ENCODE results near the gene WWTR1.

WWTR1 gene

GRCh38 chr3:149625795-149626194, 32.0 kb downstream of the WWTR1 start:
- in situ Hi-C loops (cut with MboI; ENCODE audit: low sequenced_read_pairs): no loop called here

- in situ Hi-C loops (cut with MboI; ENCODE audit: low sequenced_read_pairs): no loop called here
Observed at GRCh38 chr3:149623824-149624223, 34.0 kb downstream of the WWTR1 start.

GRCh38 chr3:149621218-149622005, 36.4 kb downstream of the WWTR1 start:
- in situ Hi-C loops (cut with MboI; ENCODE audit: low sequenced_read_pairs): no loop called here

GRCh38 chr3:149620291-149621020, 37.4 kb downstream of the WWTR1 start:
- in situ Hi-C loops (cut with MboI; ENCODE audit: low sequenced_read_pairs): no loop called here

GRCh38 chr3:149619136-149619535, 38.7 kb downstream of the WWTR1 start:
- in situ Hi-C loops (cut with MboI; ENCODE audit: low sequenced_read_pairs): no loop called here

- in situ Hi-C loops (cut with MboI; ENCODE audit: low sequenced_read_pairs): no loop called here
Observed at GRCh38 chr3:149618151-149619123, 39.4 kb downstream of the WWTR1 start.

- in situ Hi-C loops (cut with MboI; ENCODE audit: low sequenced_read_pairs): no loop called here
Observed at GRCh38 chr3:149615731-149616221, 42.0 kb downstream of the WWTR1 start.

GRCh38 chr3:149613988-149614387, 43.8 kb downstream of the WWTR1 start:
- in situ Hi-C loops (cut with MboI; ENCODE audit: low sequenced_read_pairs): no loop called here

- in situ Hi-C loops (cut with MboI; ENCODE audit: low sequenced_read_pairs): no loop called here
Observed at GRCh38 chr3:149612456-149612855, 45.4 kb downstream of the WWTR1 start.

- in situ Hi-C loops (cut with MboI; ENCODE audit: low sequenced_read_pairs): no loop called here
Observed at GRCh38 chr3:149611149-149611548, 46.7 kb downstream of the WWTR1 start.

- in situ Hi-C loops (cut with MboI; ENCODE audit: low sequenced_read_pairs): no loop called here
Observed at GRCh38 chr3:149610351-149611105, 47.3 kb downstream of the WWTR1 start.

GRCh38 chr3:149609595-149609994, 48.2 kb downstream of the WWTR1 start:
- in situ Hi-C loops (cut with MboI; ENCODE audit: low sequenced_read_pairs): no loop called here

- in situ Hi-C loops (cut with MboI; ENCODE audit: low sequenced_read_pairs): no loop called here
Observed at GRCh38 chr3:149608987-149609386, 48.8 kb downstream of the WWTR1 start.

GRCh38 chr3:149605902-149606301, 51.9 kb downstream of the WWTR1 start:
- in situ Hi-C loops (cut with MboI; ENCODE audit: low sequenced_read_pairs): no loop called here

- in situ Hi-C loops (cut with MboI; ENCODE audit: low sequenced_read_pairs): no loop called here
Observed at GRCh38 chr3:149604125-149604875, 53.5 kb downstream of the WWTR1 start.

GRCh38 chr3:149603126-149604074, 54.4 kb downstream of the WWTR1 start:
- in situ Hi-C loops (cut with MboI; ENCODE audit: low sequenced_read_pairs): no loop called here

GRCh38 chr3:149600634-149601033, 57.2 kb downstream of the WWTR1 start:
- in situ Hi-C loops (cut with MboI; ENCODE audit: low sequenced_read_pairs): no loop called here

- in situ Hi-C loops (cut with MboI; ENCODE audit: low sequenced_read_pairs): no loop called here
Observed at GRCh38 chr3:149599236-149599635, 58.6 kb downstream of the WWTR1 start.
